Fibroblast of lung (primary cell): ENCODE measurements around the gene DVL1.

Source experiments
- CTCF ChIP-seq, 2 donors: IDR thresholded peaks in 1 of 2; conservative IDR thresholded peaks in 1 of 2; 1 replicate in 1 of 2; 2 replicates in 1 of 2; pipeline ENCODE4 v1.5.1; 2011 to 2012; ENCODE audit warnings: low read length in 2 of 2, control low read depth in 1 of 2, inconsistent platforms in 1 of 2, low read depth in 1 of 2, mild to moderate bottlenecking in 1 of 2
- EZH2 ChIP-seq: IDR thresholded peaks from 2 replicates; pipeline ENCODE4 v1.5.1; 2012; ENCODE audit warnings: low read length, control low read depth, mild to moderate bottlenecking; ENCODE audit errors: missing control alignments

GRCh38 chr1:1356166-1356795 is 7.1 kb upstream of the DVL1 start:
- TF ChIP-seq CTCF (conservative IDR thresholded peaks at IDR 0.05 in 1 of 2, IDR thresholded peaks at IDR 0.05 in 1 of 2; ENCODE audit: low read depth in 1 of 2, low read length in 2 of 2) (no peak), EZH2 (no peak)
